ENCODE results near the gene ARRDC3.
"Not testable (repeated sequence)": the region's sequence is repeated elsewhere in the genome, so short reads cannot be mapped to it uniquely, and the experiment has no call there.

The ARRDC3 gene

GRCh38 chr5:91397791-91398190 is 14.7 kb upstream of the ARRDC3 start:
- no peak overlapping the region for H3K27ac Mint-ChIP-seq
- H3K4me1 Mint-ChIP-seq: peaks cover 9% of the 10 kb centered on the region
- peaks cover 3% of the 10 kb centered on the region for H3K27me3 Mint-ChIP-seq
- H3K4me3 Mint-ChIP-seq: no peak overlapping the region
- H3K9me3 Mint-ChIP-seq: no peaks in the 10 kb centered on the region
- no peaks in the 10 kb centered on the region for H3K36me3 Mint-ChIP-seq

- Mint-ChIP-seq H3K9me3 (no peaks in the 10 kb centered on the region), H3K27me3 (no peaks in the 10 kb centered on the region), H3K4me3 (no peak overlapping the region), H3K27ac (no peak overlapping the region), H3K4me1 (peaks cover 5% of the 10 kb centered on the region), H3K36me3 (peaks cover 3% of the 10 kb centered on the region)
Measured at GRCh38 chr5:91390268-91390667, 7.2 kb upstream of the ARRDC3 start.

GRCh38 chr5:91389555-91389954 is 6.4 kb upstream of the ARRDC3 start:
- not testable (repeated sequence) for H3K36me3 Mint-ChIP-seq, H3K9me3 Mint-ChIP-seq, H3K27me3 Mint-ChIP-seq, H3K4me3 Mint-ChIP-seq, H3K27ac Mint-ChIP-seq
- peaks cover 10% of the 10 kb centered on the region for H3K4me1 Mint-ChIP-seq

GRCh38 chr5:91388362-91388761 is 5.2 kb upstream of the ARRDC3 start:
- Mint-ChIP-seq H3K4me3 (no peak overlapping the region), H3K4me1 (peaks cover 22% of the 10 kb centered on the region), H3K9me3 (no peaks in the 10 kb centered on the region), H3K27me3 (no peaks in the 10 kb centered on the region), H3K36me3 (peaks cover 3% of the 10 kb centered on the region), H3K27ac (no peak overlapping the region)

- Mint-ChIP-seq H3K4me3 (no peak overlapping the region), H3K27ac (no peak overlapping the region), H3K27me3 (no peaks in the 10 kb centered on the region), H3K4me1 (peaks cover 23% of the 10 kb centered on the region), H3K9me3 (no peaks in the 10 kb centered on the region), H3K36me3 (peaks cover 3% of the 10 kb centered on the region)
Measured at GRCh38 chr5:91386120-91386519, 3.0 kb upstream of the ARRDC3 start.

- not testable (repeated sequence) for H3K27ac Mint-ChIP-seq, H3K27me3 Mint-ChIP-seq, H3K4me3 Mint-ChIP-seq, H3K9me3 Mint-ChIP-seq, H3K36me3 Mint-ChIP-seq
- peaks cover 23% of the 10 kb centered on the region for H3K4me1 Mint-ChIP-seq
Measured at GRCh38 chr5:91385596-91385995, 2.5 kb upstream of the ARRDC3 start.

GRCh38 chr5:91384671-91385430 is 1.7 kb upstream of the ARRDC3 start:
- H3K4me3 Mint-ChIP-seq: peak overlapping the region; percentile 97
- H3K9me3 Mint-ChIP-seq: no peaks in the 10 kb centered on the region
- peaks cover 4% of the 10 kb centered on the region for H3K36me3 Mint-ChIP-seq
- no peaks in the 10 kb centered on the region for H3K27me3 Mint-ChIP-seq
- peaks cover 22% of the 10 kb centered on the region for H3K4me1 Mint-ChIP-seq
- peak overlapping the region; percentile 97 for H3K27ac Mint-ChIP-seq

- peaks cover 20% of the 10 kb centered on the region for H3K4me1 Mint-ChIP-seq
- H3K36me3 Mint-ChIP-seq: peaks cover 2% of the 10 kb centered on the region
- peak overlapping the region; percentile 97 for H3K4me3 Mint-ChIP-seq
- H3K9me3 Mint-ChIP-seq: no peaks in the 10 kb centered on the region
- peak overlapping the region; percentile 97 for H3K27ac Mint-ChIP-seq
- no peaks in the 10 kb centered on the region for H3K27me3 Mint-ChIP-seq
Measured at GRCh38 chr5:91383956-91384300, 811 bp upstream of the ARRDC3 start.

- no peaks in the 10 kb centered on the region for H3K9me3 Mint-ChIP-seq
- peak overlapping the region; percentile 97 for H3K4me3 Mint-ChIP-seq
- peaks cover 31% of the 10 kb centered on the region for H3K4me1 Mint-ChIP-seq
- no peaks in the 10 kb centered on the region for H3K27me3 Mint-ChIP-seq
- H3K27ac Mint-ChIP-seq: peak overlapping the region; percentile 98
- peaks cover 6% of the 10 kb centered on the region for H3K36me3 Mint-ChIP-seq
Measured at GRCh38 chr5:91382530-91383026, 539 bp downstream of the ARRDC3 start.

GRCh38 chr5:91381774-91382359 is 1.2 kb downstream of the ARRDC3 start:
- Mint-ChIP-seq H3K4me3 (peak overlapping the region; percentile 97), H3K9me3 (no peaks in the 10 kb centered on the region), H3K27me3 (no peaks in the 10 kb centered on the region), H3K27ac (peak overlapping the region; percentile 98), H3K4me1 (peaks cover 38% of the 10 kb centered on the region), H3K36me3 (peaks cover 10% of the 10 kb centered on the region)

GRCh38 chr5:91381239-91381773 is 1.8 kb downstream of the ARRDC3 start:
- peaks cover 10% of the 10 kb centered on the region for H3K36me3 Mint-ChIP-seq

GRCh38 chr5:91380491-91381238 is 2.5 kb downstream of the ARRDC3 start:
- no peaks in the 10 kb centered on the region for H3K9me3 Mint-ChIP-seq
- no peaks in the 10 kb centered on the region for H3K27me3 Mint-ChIP-seq
- peak overlapping the region; percentile 98 for H3K27ac Mint-ChIP-seq
- peaks cover 10% of the 10 kb centered on the region for H3K36me3 Mint-ChIP-seq
- peaks cover 46% of the 10 kb centered on the region for H3K4me1 Mint-ChIP-seq
- H3K4me3 Mint-ChIP-seq: peak overlapping the region; percentile 97

More at GRCh38 chr5:91381239-91381773, 1.8 kb downstream of the ARRDC3 start:
- H3K9me3 Mint-ChIP-seq: no peaks in the 10 kb centered on the region
- peaks cover 40% of the 10 kb centered on the region for H3K4me1 Mint-ChIP-seq
- H3K4me3 Mint-ChIP-seq: peak overlapping the region; percentile 97
- H3K27me3 Mint-ChIP-seq: no peaks in the 10 kb centered on the region
- peak overlapping the region; percentile 98 for H3K27ac Mint-ChIP-seq

GRCh38 chr5:91379914-91380490 is 3.1 kb downstream of the ARRDC3 start:
- Mint-ChIP-seq H3K27ac (peak overlapping the region; percentile 99), H3K27me3 (no peaks in the 10 kb centered on the region), H3K36me3 (peaks cover 12% of the 10 kb centered on the region), H3K9me3 (no peaks in the 10 kb centered on the region), H3K4me1 (peaks cover 50% of the 10 kb centered on the region), H3K4me3 (peak overlapping the region; percentile 97)

GRCh38 chr5:91379246-91379913 is 3.7 kb downstream of the ARRDC3 start:
- H3K27me3 Mint-ChIP-seq: no peaks in the 10 kb centered on the region
- no peaks in the 10 kb centered on the region for H3K9me3 Mint-ChIP-seq
- peak overlapping the region; percentile 97 for H3K4me3 Mint-ChIP-seq
- peaks cover 49% of the 10 kb centered on the region for H3K4me1 Mint-ChIP-seq
- peak overlapping the region; percentile 99 for H3K27ac Mint-ChIP-seq
- peaks cover 14% of the 10 kb centered on the region for H3K36me3 Mint-ChIP-seq

- Mint-ChIP-seq H3K9me3 (no peaks in the 10 kb centered on the region), H3K27ac (peak overlapping the region; percentile 94), H3K4me3 (peak overlapping the region; percentile 97), H3K36me3 (peaks cover 17% of the 10 kb centered on the region), H3K4me1 (peaks cover 46% of the 10 kb centered on the region), H3K27me3 (no peaks in the 10 kb centered on the region)
Measured at GRCh38 chr5:91378752-91379211, 4.3 kb downstream of the ARRDC3 start.

Measured in activated naive CD4-positive, alpha-beta T cell treated with anti-CD3 and anti-CD28 coated beads, Interleukin-2, amount 50 U/mL, for 24 hours (primary cell).